T-helper 17 cell (primary cell): ENCODE results near the gene BANP. TPM values are rescaled to one million over a fixed set of nuclear protein-coding genes. Genes with fewer than 3 reads are reported as not detected.
A peak's percentile ranks its signal among the peaks of the same experiment; 100 is the strongest.

Experiments used
- ATAC-seq: fragments of 150-1000 bp; cut with Tn5 transposase; 2 replicates; pipeline ENCODE4 v1.10.0; 2021; ENCODE audit warnings: mild to moderate bottlenecking, moderate library complexity
- DNase-seq, 3 donors: peaks; one replicate each; pipeline versions ENCODE4 v3.0.0 to v3.0.0-alpha.2; 2020 to 2021
- H3K9me3 ChIP-seq: one replicate; pipeline ENCODE4 v1.7.0; 2013; ENCODE audit warnings: low read length, mild to moderate bottlenecking; ENCODE audit not compliant: control insufficient read depth, poor library complexity, severe bottlenecking
- H3K27ac Mint-ChIP-seq: one replicate; pipeline ENCODE4 v1.8.0; 2022; ENCODE audit warnings: mild to moderate bottlenecking, moderate library complexity, mixed read lengths
- H3K27me3 Mint-ChIP-seq: one replicate; pipeline ENCODE4 v1.8.0; 2022; ENCODE audit warnings: mixed read lengths
- H3K36me3 Mint-ChIP-seq: one replicate; pipeline ENCODE4 v1.8.0; 2022; ENCODE audit warnings: low read depth, mixed read lengths
- H3K4me1 Mint-ChIP-seq: one replicate; pipeline ENCODE4 v1.8.0; 2022; ENCODE audit warnings: mild to moderate bottlenecking, mixed read lengths
- H3K4me3 Mint-ChIP-seq: one replicate; pipeline ENCODE4 v1.8.0; 2022; ENCODE audit warnings: mild to moderate bottlenecking, moderate library complexity, mixed read lengths
- total RNA-seq, 4 donors: library from RNA in 2 of 4; stranded (reverse) in 2 of 4; gene quantifications; one replicate each; pipeline ENCODE4 v1.2.3 and lab custom pipeline; 2022 to 2026

Gene BANP
- total RNA-seq, 2 donors from 2014 or later, result 46.9 to 47.9 TPM

DNA sequence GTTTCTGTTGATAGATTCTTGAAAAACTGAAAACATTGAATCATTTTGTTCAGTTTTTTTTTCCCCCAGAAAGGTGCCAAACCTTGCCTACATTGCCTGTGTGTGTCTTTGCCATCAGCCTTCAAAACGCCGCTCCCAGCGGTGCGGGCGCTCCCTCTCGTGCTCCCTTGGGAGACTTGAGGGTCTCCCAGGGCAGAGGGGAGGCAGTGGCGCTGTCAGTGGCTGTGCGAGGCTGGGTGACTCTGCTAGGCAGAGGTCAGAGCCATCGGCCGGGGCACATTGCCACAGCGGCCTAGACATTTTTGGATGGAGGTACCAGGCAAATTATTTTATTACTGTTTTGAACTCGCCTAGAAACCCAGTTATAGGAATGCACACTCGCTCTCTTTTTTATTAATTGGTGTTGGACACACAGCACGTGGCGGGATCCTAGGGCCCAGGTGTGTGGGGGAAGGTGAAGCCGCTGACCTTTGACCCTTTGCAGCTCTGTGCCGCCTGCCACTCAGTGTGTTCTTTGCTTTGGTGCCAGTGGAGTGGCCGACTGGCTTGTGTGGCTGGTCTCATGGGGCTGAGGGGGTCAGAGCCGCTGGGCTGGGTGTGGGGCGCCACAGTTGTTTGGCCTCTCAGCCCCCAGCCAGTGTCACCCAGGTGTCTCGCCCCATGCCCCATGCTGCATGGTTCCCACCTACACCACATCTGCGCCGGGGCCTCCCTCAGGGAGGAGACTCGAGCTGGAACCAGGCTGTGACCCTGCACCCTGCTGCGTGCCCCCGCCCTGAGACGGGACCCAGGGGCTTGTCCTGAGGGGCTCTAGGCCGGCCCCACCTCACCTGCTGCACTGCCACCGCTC lies 115.7 kb downstream of the BANP start:
- DNase-seq, result no peak
- Mint-ChIP-seq H3K4me1 (peaks cover 6% of the 10 kb centered on the region), H3K4me3 (no peak overlapping the region), H3K27me3 (no peaks in the 10 kb centered on the region), H3K36me3 (peaks cover 8% of the 10 kb centered on the region), H3K27ac (peak overlapping the region; percentile 47)
- no peak for ATAC-seq
- H3K9me3 ChIP-seq, result no peaks in the 10 kb centered on the region

DNA sequence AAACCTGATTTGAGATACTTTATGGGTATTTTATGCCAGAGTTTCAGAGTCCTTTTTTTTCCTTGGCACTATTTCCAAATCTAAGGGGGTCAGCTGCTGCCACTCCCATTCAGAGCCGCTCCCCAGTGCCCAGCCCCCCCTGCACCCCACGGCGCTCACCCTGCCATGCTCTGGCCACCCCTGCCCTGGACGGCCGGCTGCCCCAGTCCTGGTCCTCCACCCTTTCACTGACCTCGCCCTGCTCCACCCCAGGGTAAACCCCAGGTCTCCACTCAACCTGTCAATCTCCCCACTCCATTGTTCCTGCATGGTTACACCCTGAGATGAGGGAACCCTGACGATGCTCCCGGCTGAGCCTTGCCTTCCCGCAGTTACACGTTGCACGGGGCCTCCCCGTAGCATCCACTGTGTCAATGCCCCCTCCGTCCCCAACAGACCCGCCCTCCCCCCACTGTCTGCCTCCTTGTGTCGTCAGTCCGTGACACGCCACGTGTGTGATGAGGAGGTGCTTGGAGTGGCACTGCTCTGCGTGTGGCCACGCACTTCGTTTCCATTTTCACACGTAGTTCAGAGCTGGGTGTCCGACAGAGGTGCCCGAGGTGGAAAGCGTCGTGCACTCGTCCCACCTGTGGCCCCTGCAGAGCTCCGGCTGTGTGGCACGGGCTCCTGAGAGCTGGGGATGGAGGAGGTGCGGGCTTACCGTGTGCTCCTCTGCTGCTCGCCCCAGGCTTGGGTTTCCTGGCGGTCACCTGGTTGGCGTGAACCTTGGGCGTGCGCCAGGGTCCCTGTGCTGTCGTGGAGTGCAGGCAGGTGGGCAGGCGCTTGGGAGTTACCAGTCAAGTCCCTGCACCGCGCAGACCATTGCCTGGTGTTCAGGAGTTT lies 116.5 kb downstream of the BANP start:
- Mint-ChIP-seq H3K4me3 (no peak overlapping the region), H3K36me3 (peaks cover 8% of the 10 kb centered on the region), H3K27ac (no peak overlapping the region), H3K4me1 (peaks cover 6% of the 10 kb centered on the region), H3K27me3 (no peaks in the 10 kb centered on the region)
- H3K9me3 ChIP-seq, result no peaks in the 10 kb centered on the region
- ATAC-seq (no peak), DNase-seq (no peak)

GRCh38 chr16:88068476-88069396 lies 117.5 kb downstream of the BANP start:
- H3K27me3 Mint-ChIP-seq, result no peaks in the 10 kb centered on the region
- H3K4me1 Mint-ChIP-seq, result peaks cover 6% of the 10 kb centered on the region
- ATAC-seq, result no peak
- no peak overlapping the region for H3K27ac Mint-ChIP-seq
- no peaks in the 10 kb centered on the region for H3K9me3 ChIP-seq
- no peak for DNase-seq
- peaks cover 8% of the 10 kb centered on the region for H3K36me3 Mint-ChIP-seq
- no peak overlapping the region for H3K4me3 Mint-ChIP-seq

- H3K36me3 Mint-ChIP-seq, result peaks cover 8% of the 10 kb centered on the region
- ATAC-seq (peak; percentile 83), DNase-seq (no peak)
- no peaks in the 10 kb centered on the region for H3K9me3 ChIP-seq
- no peak overlapping the region for H3K4me3 Mint-ChIP-seq
- peaks cover 6% of the 10 kb centered on the region for H3K4me1 Mint-ChIP-seq
- no peaks in the 10 kb centered on the region for H3K27me3 Mint-ChIP-seq
- no peak overlapping the region for H3K27ac Mint-ChIP-seq
Measured at GRCh38 chr16:88069397-88070168, 118.3 kb downstream of the BANP start.

- H3K27ac Mint-ChIP-seq, result no peak overlapping the region
- H3K9me3 ChIP-seq, result no peaks in the 10 kb centered on the region
- ATAC-seq (no peak), DNase-seq (no peak)
- H3K4me1 Mint-ChIP-seq, result peaks cover 6% of the 10 kb centered on the region
- peaks cover 8% of the 10 kb centered on the region for H3K36me3 Mint-ChIP-seq
- H3K27me3 Mint-ChIP-seq, result no peaks in the 10 kb centered on the region
- H3K4me3 Mint-ChIP-seq, result no peak overlapping the region
Measured at GRCh38 chr16:88070341-88070740, 119.1 kb downstream of the BANP start.

GRCh38 chr16:88070989-88071625 lies 119.9 kb downstream of the BANP start:
- H3K9me3 ChIP-seq, result no peaks in the 10 kb centered on the region
- Mint-ChIP-seq H3K27me3 (no peaks in the 10 kb centered on the region), H3K27ac (no peak overlapping the region), H3K4me3 (no peak overlapping the region), H3K4me1 (peaks cover 6% of the 10 kb centered on the region), H3K36me3 (peaks cover 8% of the 10 kb centered on the region)
- DNase-seq, result no peak
- ATAC-seq, result no peak

DNA sequence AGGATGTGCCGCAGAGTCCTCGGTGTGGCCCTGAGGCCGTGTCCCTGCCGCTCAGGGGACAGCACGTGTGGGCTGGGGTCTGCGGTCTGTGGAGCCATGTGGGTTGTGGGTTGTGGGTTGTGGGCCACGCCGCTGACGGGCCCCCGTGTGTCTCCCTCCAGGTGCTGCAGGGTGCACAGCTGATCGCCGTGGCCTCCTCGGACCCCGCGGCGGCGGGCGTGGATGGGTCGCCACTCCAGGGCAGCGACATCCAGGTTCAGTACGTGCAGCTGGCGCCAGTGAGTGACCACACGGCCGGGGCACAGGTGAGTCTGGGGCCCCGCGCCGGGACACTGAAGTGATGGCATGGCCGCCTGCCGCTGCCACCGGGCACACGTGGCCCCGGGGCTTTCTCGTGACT lies 120.7 kb downstream of the BANP start:
- Mint-ChIP-seq H3K4me1 (peaks cover 6% of the 10 kb centered on the region), H3K4me3 (no peak overlapping the region), H3K27ac (no peak overlapping the region), H3K36me3 (peaks cover 8% of the 10 kb centered on the region), H3K27me3 (no peaks in the 10 kb centered on the region)
- ATAC-seq (no peak), DNase-seq (no peak)
- no peaks in the 10 kb centered on the region for H3K9me3 ChIP-seq

DNA sequence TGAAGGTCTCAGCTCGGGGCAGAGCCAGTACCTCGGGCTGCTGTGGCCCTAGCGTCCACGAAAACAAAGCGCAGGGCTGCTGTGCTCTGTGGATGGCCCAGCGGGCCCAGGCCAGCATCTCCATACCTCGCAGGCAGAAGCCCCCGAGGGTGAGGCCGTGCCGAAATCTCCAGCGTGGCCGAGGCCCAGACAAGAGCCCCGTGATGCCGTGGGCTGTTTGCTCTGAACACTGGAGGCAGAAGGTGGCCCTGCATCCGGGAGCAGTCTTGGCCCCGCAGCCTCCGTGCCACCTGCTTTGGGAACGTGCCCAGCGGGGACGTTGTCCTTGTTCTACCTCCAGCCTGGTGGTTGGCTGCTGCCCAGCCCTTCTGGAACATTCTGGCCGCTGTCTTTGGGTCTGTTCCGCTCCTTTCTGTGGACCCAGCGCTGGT lies 121.4 kb downstream of the BANP start:
- no peak overlapping the region for H3K27ac Mint-ChIP-seq
- ATAC-seq (no peak), DNase-seq (no peak)
- H3K4me1 Mint-ChIP-seq, result peaks cover 6% of the 10 kb centered on the region
- no peak overlapping the region for H3K4me3 Mint-ChIP-seq
- H3K9me3 ChIP-seq, result no peaks in the 10 kb centered on the region
- peaks cover 8% of the 10 kb centered on the region for H3K36me3 Mint-ChIP-seq
- H3K27me3 Mint-ChIP-seq, result no peaks in the 10 kb centered on the region

DNA sequence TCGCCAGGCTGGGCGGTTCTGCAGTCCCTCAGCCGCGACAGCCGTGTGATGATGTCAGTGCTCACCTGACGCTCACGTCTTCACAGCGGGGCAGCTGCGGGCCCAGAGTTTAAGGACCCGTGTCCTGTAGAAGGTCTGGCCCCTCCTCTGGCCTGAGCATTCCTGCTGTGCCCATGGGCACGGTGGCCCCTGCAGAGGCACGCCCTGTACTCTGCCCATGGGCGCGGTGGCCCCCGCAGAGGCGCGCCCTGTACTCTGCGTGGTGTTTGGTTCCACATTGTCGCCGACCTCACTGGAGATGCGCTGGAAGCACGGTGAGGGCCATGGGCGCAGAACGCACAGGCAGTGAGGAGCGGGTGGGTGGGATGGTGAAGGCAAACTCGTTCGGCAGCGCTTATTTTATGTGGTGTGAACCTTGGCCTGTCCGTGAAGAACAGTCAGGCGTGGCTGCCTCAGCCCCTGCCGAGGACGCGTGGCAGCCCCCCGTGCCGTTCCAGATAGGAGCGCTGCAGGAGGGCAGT lies 122.0 kb downstream of the BANP start:
- ATAC-seq, result no peak
- H3K36me3 Mint-ChIP-seq, result peaks cover 11% of the 10 kb centered on the region
- no peaks in the 10 kb centered on the region for H3K9me3 ChIP-seq
- no peak overlapping the region for H3K27ac Mint-ChIP-seq
- H3K4me1 Mint-ChIP-seq, result peaks cover 6% of the 10 kb centered on the region
- no peak for DNase-seq
- H3K4me3 Mint-ChIP-seq, result no peak overlapping the region
- H3K27me3 Mint-ChIP-seq, result no peaks in the 10 kb centered on the region

DNA sequence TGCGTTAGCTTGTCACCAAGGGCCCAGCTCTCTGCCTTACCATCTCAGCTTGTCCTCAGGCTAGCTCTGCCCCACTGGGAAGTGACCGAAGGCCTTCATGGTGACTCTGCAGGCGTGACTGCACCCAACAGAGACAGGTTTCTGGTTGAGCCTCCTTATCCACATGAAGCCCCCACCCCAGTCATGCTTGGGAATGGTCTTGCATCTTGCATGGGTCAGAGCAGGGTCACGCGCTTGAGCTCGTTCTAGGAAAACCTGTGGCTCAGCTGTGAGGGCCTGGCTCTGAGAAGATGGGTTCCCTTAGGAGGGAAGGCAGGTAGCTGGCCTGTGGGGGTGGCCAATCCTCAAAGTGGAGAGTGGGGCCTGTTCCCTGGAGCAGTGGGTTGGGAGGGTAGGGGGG lies 122.8 kb downstream of the BANP start:
- ATAC-seq, result no peak
- H3K27ac Mint-ChIP-seq, result no peak overlapping the region
- peaks cover 11% of the 10 kb centered on the region for H3K36me3 Mint-ChIP-seq

GRCh38 chr16:88076211-88076931 lies 125.1 kb downstream of the BANP start:
- Mint-ChIP-seq H3K4me1 (no peaks in the 10 kb centered on the region), H3K4me3 (no peak overlapping the region), H3K27me3 (no peaks in the 10 kb centered on the region), H3K27ac (no peak overlapping the region), H3K36me3 (peaks cover 3% of the 10 kb centered on the region)
- DNase-seq (no peak), ATAC-seq (no peak)
- no peaks in the 10 kb centered on the region for H3K9me3 ChIP-seq

More for the DNA sequence above, 122.8 kb downstream of the BANP start:
- Mint-ChIP-seq H3K4me3 (no peak overlapping the region), H3K27me3 (no peaks in the 10 kb centered on the region), H3K4me1 (peaks cover 6% of the 10 kb centered on the region)
- no peaks in the 10 kb centered on the region for H3K9me3 ChIP-seq
- DNase-seq, result no peak
